Adrenal gland (tissue), 5 donors: Measurements from ENCODE around the gene CREB5.

Experiments
- POLR2A ChIP-seq, 2 donors: fragments of 450-650 bp; IDR thresholded peaks; one replicate each; pipeline ENCODE4 v1.6.1; 2017; ENCODE audit warnings: antibody characterized with exemption in 2 of 2, mild to moderate bottlenecking in 2 of 2, moderate library complexity in 1 of 2
- TF ChIP-seq, protein P1 (sequence below), 6 experiments: fragments of 450-650 bp in 4 of 6; fragments of 200-600 bp in 2 of 6; sonication (generic) in 1 of 6; IDR thresholded peaks; 1 replicate in 5 of 6; 2 replicates in 1 of 6; pipeline versions ENCODE4 v1.5.1 to v1.8.0; 2016 to 2021; ENCODE audit warnings: antibody characterized with exemption in 6 of 6, mild to moderate bottlenecking in 2 of 6, moderate library complexity in 1 of 6
- donor health status: DM: no; HTN: no; CAD: no.

DNA sequence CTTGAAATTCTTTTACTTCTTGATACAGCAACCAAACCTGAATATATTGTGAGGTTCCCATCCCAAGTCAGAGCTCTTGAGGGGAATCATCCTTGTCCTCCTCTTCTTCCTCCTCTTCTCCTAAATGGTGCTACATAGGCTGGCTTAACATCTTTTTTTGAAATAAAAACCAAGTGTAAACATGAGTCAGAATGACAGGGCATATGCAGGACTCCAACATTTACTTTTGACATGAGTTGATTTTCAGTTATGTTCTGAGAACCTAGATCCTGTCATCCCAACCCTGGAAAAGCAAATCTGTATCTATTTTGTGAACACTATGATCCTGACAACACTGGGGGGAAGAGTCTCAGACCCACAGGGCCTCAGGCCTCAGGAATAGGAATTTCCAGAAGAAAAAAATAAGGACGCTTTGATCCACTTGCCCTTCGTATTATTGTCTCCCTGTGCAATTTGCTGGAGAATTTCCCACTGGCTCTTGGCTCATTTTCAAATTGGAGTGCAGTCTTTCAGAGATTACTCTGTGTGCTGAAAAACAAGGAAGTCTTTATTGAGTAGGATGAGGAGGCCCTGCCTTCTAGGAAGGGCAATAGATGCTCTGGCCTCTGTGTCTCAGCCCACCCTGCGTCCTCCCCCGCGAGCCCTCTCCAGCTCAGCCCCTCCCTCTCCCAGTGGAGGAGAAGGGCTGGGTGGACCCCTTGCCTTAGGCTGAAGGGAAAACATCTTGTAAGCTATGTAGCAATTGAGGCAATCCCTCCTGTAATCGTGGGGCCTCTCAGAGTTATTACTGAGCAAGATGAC lies 121.6 kb downstream of the CREB5 start:
- TF ChIP-seq, protein P1, sequence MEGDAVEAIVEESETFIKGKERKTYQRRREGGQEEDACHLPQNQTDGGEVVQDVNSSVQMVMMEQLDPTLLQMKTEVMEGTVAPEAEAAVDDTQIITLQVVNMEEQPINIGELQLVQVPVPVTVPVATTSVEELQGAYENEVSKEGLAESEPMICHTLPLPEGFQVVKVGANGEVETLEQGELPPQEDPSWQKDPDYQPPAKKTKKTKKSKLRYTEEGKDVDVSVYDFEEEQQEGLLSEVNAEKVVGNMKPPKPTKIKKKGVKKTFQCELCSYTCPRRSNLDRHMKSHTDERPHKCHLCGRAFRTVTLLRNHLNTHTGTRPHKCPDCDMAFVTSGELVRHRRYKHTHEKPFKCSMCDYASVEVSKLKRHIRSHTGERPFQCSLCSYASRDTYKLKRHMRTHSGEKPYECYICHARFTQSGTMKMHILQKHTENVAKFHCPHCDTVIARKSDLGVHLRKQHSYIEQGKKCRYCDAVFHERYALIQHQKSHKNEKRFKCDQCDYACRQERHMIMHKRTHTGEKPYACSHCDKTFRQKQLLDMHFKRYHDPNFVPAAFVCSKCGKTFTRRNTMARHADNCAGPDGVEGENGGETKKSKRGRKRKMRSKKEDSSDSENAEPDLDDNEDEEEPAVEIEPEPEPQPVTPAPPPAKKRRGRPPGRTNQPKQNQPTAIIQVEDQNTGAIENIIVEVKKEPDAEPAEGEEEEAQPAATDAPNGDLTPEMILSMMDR (IDR thresholded peaks at IDR 0.05), result no peak
- TF ChIP-seq POLR2A (IDR thresholded peaks at IDR 0.05), result no peak
